ENCODE results near the gene IZUMO2. TPM values are rescaled to one million over a fixed set of nuclear protein-coding genes. Genes with fewer than 3 reads are reported as not detected.

IZUMO2 gene
- total RNA-seq, 1 donor from 2014 or later = not detected

DNA sequence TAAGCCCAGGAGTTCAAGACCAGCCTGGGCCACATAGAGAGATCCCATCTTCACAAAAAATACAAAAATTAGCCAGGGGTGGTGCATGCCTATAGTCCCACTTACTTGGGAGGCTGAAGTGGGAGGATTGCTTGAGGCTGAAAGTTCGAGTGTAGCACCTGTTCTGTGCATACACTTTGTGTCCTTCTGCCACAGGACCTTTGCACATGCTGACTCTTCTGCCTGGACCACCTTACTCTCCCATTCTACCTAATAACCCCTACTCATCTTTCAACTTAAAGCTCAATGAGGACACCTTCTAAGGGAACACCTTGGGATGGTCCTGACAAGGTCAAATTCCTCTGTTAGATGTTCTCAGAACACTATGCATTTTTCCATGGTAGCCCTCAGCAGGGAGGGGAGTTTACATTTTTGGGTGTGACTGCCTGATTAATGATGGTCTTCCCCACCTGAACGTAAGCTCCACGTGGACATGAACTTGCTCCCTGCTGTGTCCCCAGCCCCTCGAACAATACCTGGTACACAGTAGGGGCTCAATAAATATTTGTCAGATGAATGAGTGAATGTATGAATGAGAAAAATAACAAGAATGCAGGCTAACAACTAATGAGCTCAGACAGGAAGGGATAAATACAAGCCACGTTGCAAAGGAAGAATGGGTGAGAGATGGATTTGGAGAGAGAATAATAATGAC lies 11.2 kb upstream of the IZUMO2 start:
- Histone ChIP-seq H3K4me1 (no peaks in the 10 kb centered on the region), H3K4me3 (no peak overlapping the region), H3K27ac (no peak overlapping the region), H3K36me3 (no peaks in the 10 kb centered on the region), H3K9me3 (no peaks in the 10 kb centered on the region), H3K27me3 (peaks cover 5% of the 10 kb centered on the region)
- DNase-seq = no peak
- intact Hi-C loops (cut with DNase I) = no loop called here
- ATAC-seq = no peak
- TF ChIP-seq CTCF (IDR thresholded peaks at IDR 0.05) = no peak

DNA sequence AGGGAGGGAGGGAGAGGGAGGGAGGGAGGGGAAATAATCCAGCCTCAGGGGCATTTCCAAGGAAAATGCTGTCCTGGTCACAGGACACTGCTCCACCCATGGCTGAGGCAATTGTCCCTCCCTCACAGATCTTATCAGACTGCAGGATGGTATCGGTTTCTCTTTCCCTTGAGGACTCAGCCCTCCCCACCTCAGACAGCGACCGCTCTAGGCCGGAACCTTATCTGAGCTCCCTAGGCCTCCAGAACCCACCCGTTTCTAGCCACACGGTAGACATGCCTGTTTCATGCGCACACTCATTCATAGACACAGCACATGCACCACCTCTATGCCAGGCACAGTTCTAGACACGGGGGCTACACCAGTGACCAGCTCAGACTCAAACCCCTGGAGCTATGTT lies 10.0 kb upstream of the IZUMO2 start:
- TF ChIP-seq CTCF (IDR thresholded peaks at IDR 0.05) = no peak
- H3K27me3 ChIP-seq = no peaks in the 10 kb centered on the region
- H3K4me1 ChIP-seq = no peaks in the 10 kb centered on the region
- intact Hi-C loops (cut with DNase I) = no loop called here
- H3K4me3 ChIP-seq = no peak overlapping the region
- no peak for ATAC-seq
- no peaks in the 10 kb centered on the region for H3K9me3 ChIP-seq
- no peak for DNase-seq
- no peak overlapping the region for H3K27ac ChIP-seq
- no peaks in the 10 kb centered on the region for H3K36me3 ChIP-seq

DNA sequence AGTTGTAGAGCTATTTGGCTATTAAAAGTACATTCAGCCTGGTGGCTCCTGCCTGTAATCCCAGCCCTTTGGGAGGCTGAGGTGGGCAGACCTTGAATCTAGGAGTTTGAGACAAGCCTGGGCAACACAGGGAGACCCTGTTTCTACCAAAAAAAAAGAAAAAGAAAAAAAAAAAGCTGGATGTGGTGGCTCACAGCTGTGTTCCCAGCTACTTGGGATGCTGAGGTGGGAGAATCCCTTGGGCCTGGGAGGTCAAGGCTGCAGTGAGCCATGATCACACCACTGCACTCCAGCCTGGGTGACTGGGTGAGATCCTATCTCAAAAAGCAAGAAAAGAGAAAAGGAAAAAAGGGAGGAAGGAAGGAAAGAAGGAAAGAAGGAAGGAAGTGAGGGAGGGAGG lies 9.6 kb upstream of the IZUMO2 start:
- no peak for TF ChIP-seq CTCF (IDR thresholded peaks at IDR 0.05)
- no peaks in the 10 kb centered on the region for H3K4me1 ChIP-seq
- H3K9me3 ChIP-seq = no peaks in the 10 kb centered on the region
- intact Hi-C loops (cut with DNase I) = no loop called here
- ATAC-seq = no peak
- no peaks in the 10 kb centered on the region for H3K27me3 ChIP-seq
- no peak overlapping the region for H3K27ac ChIP-seq
- no peaks in the 10 kb centered on the region for H3K36me3 ChIP-seq
- DNase-seq = no peak
- no peak overlapping the region for H3K4me3 ChIP-seq

GRCh38 chr19:50171752-50172151 lies 8.7 kb upstream of the IZUMO2 start:
- intact Hi-C loops (cut with DNase I) = no loop called here
- no peaks in the 10 kb centered on the region for H3K27me3 ChIP-seq
- no peaks in the 10 kb centered on the region for H3K9me3 ChIP-seq
- H3K4me1 ChIP-seq = no peaks in the 10 kb centered on the region
- no peaks in the 10 kb centered on the region for H3K36me3 ChIP-seq
- no peak overlapping the region for H3K4me3 ChIP-seq
- H3K27ac ChIP-seq = no peak overlapping the region
- no peak for ATAC-seq
- no peak for DNase-seq
- no peak for TF ChIP-seq CTCF (IDR thresholded peaks at IDR 0.05)

DNA sequence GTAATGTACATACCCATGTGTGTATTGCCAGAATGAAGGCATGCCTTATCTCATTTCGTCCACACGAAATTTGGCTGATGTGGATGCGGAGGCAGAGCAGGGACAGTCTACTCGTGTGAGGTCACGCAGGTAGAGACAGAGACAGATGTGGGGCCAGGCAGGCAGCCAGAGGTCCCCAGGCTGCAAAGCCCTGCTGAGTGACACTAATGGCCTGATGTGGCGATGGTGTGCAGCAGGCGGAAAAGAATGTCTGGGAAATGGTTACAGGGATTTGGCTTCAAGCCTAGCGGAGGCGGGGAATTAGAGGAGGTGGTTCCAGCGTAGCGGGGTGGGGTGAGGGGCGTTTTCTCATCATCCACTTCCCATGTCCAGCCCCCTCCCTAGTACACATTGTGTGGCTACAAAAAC lies 4.2 kb upstream of the IZUMO2 start:
- peaks cover 8% of the 10 kb centered on the region for H3K27me3 ChIP-seq
- H3K27ac ChIP-seq = no peak overlapping the region
- intact Hi-C loops (cut with DNase I) = no loop called here
- ATAC-seq (peak; percentile 30), DNase-seq (no peak)
- no peaks in the 10 kb centered on the region for H3K9me3 ChIP-seq
- TF ChIP-seq CTCF (IDR thresholded peaks at IDR 0.05) = no peak
- no peak overlapping the region for H3K4me3 ChIP-seq
- H3K36me3 ChIP-seq = no peaks in the 10 kb centered on the region
- H3K4me1 ChIP-seq = no peaks in the 10 kb centered on the region

DNA sequence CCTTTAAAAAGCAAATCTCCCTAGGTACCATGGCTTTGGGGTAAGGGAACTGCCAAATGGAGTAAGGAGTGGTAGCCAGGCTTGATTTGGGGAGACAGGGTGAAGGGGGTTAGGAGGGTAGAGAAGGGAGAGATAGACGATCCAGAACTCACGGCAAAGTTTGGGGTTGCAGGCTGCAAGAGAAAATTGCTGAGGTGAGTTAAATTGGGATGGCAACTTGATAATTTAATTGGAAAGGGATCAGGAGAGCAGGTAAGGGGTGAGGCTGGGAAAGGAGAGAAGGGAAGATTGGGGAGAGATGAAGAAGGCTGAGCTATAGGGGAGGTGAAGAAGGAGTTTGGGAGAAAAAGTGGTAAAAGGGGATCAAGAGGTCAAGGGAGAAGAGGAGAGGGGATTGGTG lies 4.0 kb downstream of the IZUMO2 start:
- H3K27ac ChIP-seq = no peak overlapping the region
- intact Hi-C loops (cut with DNase I) = no loop called here
- H3K27me3 ChIP-seq = no peaks in the 10 kb centered on the region
- H3K4me1 ChIP-seq = no peaks in the 10 kb centered on the region
- no peak for TF ChIP-seq CTCF (IDR thresholded peaks at IDR 0.05)
- no peaks in the 10 kb centered on the region for H3K9me3 ChIP-seq
- no peaks in the 10 kb centered on the region for H3K36me3 ChIP-seq
- no peak for ATAC-seq
- no peak overlapping the region for H3K4me3 ChIP-seq
- DNase-seq = no peak
